A549 (cell line): ENCODE measurements around the gene CDCP1. TPM values are rescaled to one million over a fixed set of nuclear protein-coding genes. Genes with fewer than 3 reads are reported as not detected.

Experiments
- ATAC-seq, 2 experiments: fragments of 200-7000 bp in 1 of 2; fragments of >200 bp in 1 of 2; cut with Nextera tagmentation in 1 of 2; cut with Tn5 transposase in 1 of 2; 3 replicates each; pipeline versions ENCODE4 v1.8.0 to v1.9.1; 2018 to 2020; ENCODE audit warnings: mild to moderate bottlenecking in 1 of 2, moderate library complexity in 1 of 2
- CTCF ChIA-PET: fragments of 300-600 bp; sonication (Branson Sonifier 250); formaldehyde crosslinking; extraction: SDS; loops from one replicate; lab custom pipeline; 2021; ENCODE audit warnings: antibody characterized with exemption, inconsistent platforms; lab: Yijun Ruan, JAX
- POLR2A ChIA-PET: fragments of 350-600 bp; formaldehyde crosslinking; extraction: SDS; loops from one replicate; lab custom pipeline; 2021; ENCODE audit warnings: antibody characterized with exemption, inconsistent platforms; lab: Yijun Ruan, JAX
- DNase-seq, 2 experiments: peaks; one replicate each; pipeline versions ENCODE4 v3.0.0 to v3.0.0-alpha.2; 2011 to 2016; ENCODE audit warnings: low read depth in 1 of 2, low spot score in 1 of 2
- FAIRE-seq: peaks from 2 replicates; lab custom pipeline; 2011; peaks lifted over from hg19 to GRCh38; lab: Jason Lieb, UNC
- H3K27ac ChIP-seq, 2 experiments: fragments of >200 bp; sonication (Bioruptor Twin); formaldehyde crosslinking; 3 replicates each; pipeline ENCODE4 v1.5.1; 2016 to 2017
- H3K4me1 ChIP-seq: fragments of >200 bp; sonication (Bioruptor Twin); formaldehyde crosslinking; 3 replicates; pipeline ENCODE4 v1.6.1; 2016
- H3K4me2 ChIP-seq: fragments of >200 bp; sonication (Bioruptor Twin); formaldehyde crosslinking; 3 replicates; pipeline ENCODE4 v1.6.1; 2016
- H3K4me3 ChIP-seq: fragments of >200 bp; sonication (Bioruptor Twin); formaldehyde crosslinking; 3 replicates; pipeline ENCODE4 v1.5.1; 2016
- H3K9me3 ChIP-seq: fragments of >200 bp; sonication (Bioruptor Twin); formaldehyde crosslinking; 3 replicates; pipeline ENCODE4 v1.6.1; 2016
- ATOH8 ChIP-seq: fragments of 250-450 bp; sonication (Bioruptor Pico); IDR thresholded peaks from 2 replicates; pipeline ENCODE4 v1.5.0; 2020; ENCODE audit warnings: low read depth, mild to moderate bottlenecking, moderate library complexity
- BHLHE40 ChIP-seq: IDR thresholded peaks from 2 replicates; pipeline ENCODE4 v1.6.1; 2012; ENCODE audit warnings: low read depth, low read length, inconsistent platforms
- CHD2 ChIP-seq: fragments of 150-350 bp; IDR thresholded peaks from 2 replicates; pipeline ENCODE4 v1.6.1; 2014; ENCODE audit warnings: low read length; ENCODE audit not compliant: partially characterized antibody
- CTCF ChIP-seq: fragments of >200 bp; sonication (Bioruptor Twin); formaldehyde crosslinking; IDR thresholded peaks from 3 replicates; pipeline ENCODE4 v1.5.1; 2016
- FOSL2 ChIP-seq, 2 experiments: fragments of 450-650 bp in 1 of 2; fragments of >200 bp in 1 of 2; sonication (Bioruptor Twin) in 1 of 2; formaldehyde crosslinking; IDR thresholded peaks; 2 replicates each; pipeline versions ENCODE4 v1.5.0 to v1.6.1; 2016 to 2020; ENCODE audit warnings: mild to moderate bottlenecking in 1 of 2, moderate library complexity in 1 of 2
- FOXS1 ChIP-seq: fragments of 250-450 bp; sonication (Bioruptor Pico); IDR thresholded peaks from 2 replicates; pipeline ENCODE4 v1.5.0; 2020; ENCODE audit warnings: mild to moderate bottlenecking, moderate library complexity
- GATA3 ChIP-seq: IDR thresholded peaks from 2 replicates; pipeline ENCODE4 v1.6.1; 2012; ENCODE audit warnings: borderline replicate concordance
- HES2 ChIP-seq: fragments of >200 bp; sonication (Bioruptor Twin); formaldehyde crosslinking; IDR thresholded peaks from 2 replicates; pipeline ENCODE4 v1.6.1; 2016
- HMGXB4 ChIP-seq: fragments of 250-450 bp; sonication (Bioruptor Pico); IDR thresholded peaks from 2 replicates; pipeline ENCODE4 v1.5.0; 2021; ENCODE audit warnings: mild to moderate bottlenecking, moderate library complexity, borderline replicate concordance
- MAZ ChIP-seq: fragments of 150-350 bp; IDR thresholded peaks from 2 replicates; pipeline ENCODE4 v1.6.1; 2014; ENCODE audit warnings: antibody characterized with exemption, low read depth, low read length, borderline replicate concordance
- NFE2L2 ChIP-seq: fragments of 150-350 bp; conservative IDR thresholded peaks from 2 replicates; pipeline ENCODE4 v1.6.1; 2014; ENCODE audit warnings: low read length
- NR3C1 ChIP-seq: fragments of >200 bp; sonication (Bioruptor Twin); formaldehyde crosslinking; IDR thresholded peaks from 3 replicates; pipeline ENCODE4 v1.6.1; 2017
- PBX3 ChIP-seq: IDR thresholded peaks from 2 replicates; pipeline ENCODE4 v1.6.1; 2012
- POLR2A ChIP-seq: IDR thresholded peaks from 2 replicates; pipeline ENCODE4 v1.6.1; 2012; ENCODE audit warnings: mild to moderate bottlenecking, low read length
- POLR2AphosphoS2 ChIP-seq: conservative IDR thresholded peaks from 2 replicates; pipeline ENCODE4 v1.6.1; 2012; ENCODE audit warnings: low read length, improper control_type of control experiment, inconsistent platforms
- RARB ChIP-seq: fragments of 250-450 bp; sonication (Bioruptor Pico); IDR thresholded peaks from 2 replicates; pipeline ENCODE4 v1.8.0; 2021; ENCODE audit warnings: mild to moderate bottlenecking, moderate library complexity
- REST ChIP-seq: fragments of 200-600 bp; sonication (generic); IDR thresholded peaks from 2 replicates; pipeline ENCODE4 v1.6.1; 2016; ENCODE audit warnings: antibody characterized with exemption, mild to moderate bottlenecking, moderate library complexity
- RFX5 ChIP-seq: fragments of 450-650 bp; IDR thresholded peaks from 2 replicates; pipeline ENCODE4 v1.7.1; 2014; ENCODE audit warnings: antibody characterized with exemption, mild to moderate bottlenecking, moderate library complexity
- TP53 ChIP-seq: fragments of 250-450 bp; sonication (Bioruptor Pico); IDR thresholded peaks from 2 replicates; pipeline ENCODE4 v1.5.0; 2021; ENCODE audit warnings: mild to moderate bottlenecking, moderate library complexity
- USF2 ChIP-seq: fragments of 450-650 bp; IDR thresholded peaks from 2 replicates; pipeline ENCODE4 v1.6.1; 2014; ENCODE audit warnings: antibody characterized with exemption
- ZNF302 ChIP-seq: fragments of 250-450 bp; sonication (Bioruptor Pico); IDR thresholded peaks from 2 replicates; pipeline ENCODE4 v1.9.0; 2021; ENCODE audit warnings: inconsistent platforms, mild to moderate bottlenecking, moderate library complexity
- WGBS: methylation state at CpG from one replicate; pipeline ENCODE4 v1.1.6; 2017; ENCODE audit errors: missing lambda C conversion rate; 5-methylcytosine and 5-hydroxymethylcytosine counted together
- polyA plus RNA-seq, 4 experiments: library from polyadenylated mRNA; depleted of rRNA in 3 of 4; stranded (reverse); fragments of >200 nt; fragmentation: RNase III in 1 of 4; extraction: RNeasy Plus Mini Kit Qiagen cat#74134 plus additional on column Dnase treatment in 1 of 4; gene quantifications; 2 replicates in 3 of 4; 3 replicates in 1 of 4; pipeline ENCODE4 v1.2.3, GENCODE V29; 2011 to 2017

Gene CDCP1
- polyA plus RNA-seq, 2 of the 4 experiments (the other 2 are of a cell fraction), result 3.0 to 9.9 TPM

- Histone ChIP-seq H3K27ac (no peak overlapping the region), H3K4me1 (no peaks in the 10 kb centered on the region), H3K4me2 (no peak overlapping the region), H3K9me3 (no peaks in the 10 kb centered on the region), H3K4me3 (no peak overlapping the region)
- no peak for ATAC-seq
- 59% methylated on average over 2 of the region's 2 CpGs for WGBS
- TF ChIP-seq HMGXB4 (CRISPR knock-in tag) (no peak), FOXS1 (CRISPR knock-in tag) (no peak), RFX5 (no peak), ZNF302 (CRISPR knock-in tag) (no peak), ATOH8 (CRISPR knock-in tag) (no peak), POLR2AphosphoS2 (no peak)
- CTCF ChIA-PET, result interaction anchor here (0.6 to 1.3 kb wide), 6 partner anchors 11 to 1049 kb away, joined by 3 to 4 read pairs (median 3); no protein-coding TSS in a partner anchor
- DNase-seq, result no peak
- FAIRE-seq, result no peak
- POLR2A ChIA-PET, result no interaction called here
Measured at GRCh38 chr3:45081506-45082141, 64.6 kb downstream of the CDCP1 start.

- DNase-seq (no peak), FAIRE-seq (no peak), ATAC-seq (no peak)
- Histone ChIP-seq H3K27ac (no peak overlapping the region), H3K4me2 (no peak overlapping the region), H3K4me3 (no peak overlapping the region), H3K4me1 (no peaks in the 10 kb centered on the region), H3K9me3 (no peaks in the 10 kb centered on the region)
- CTCF ChIA-PET, result interaction anchor here (0.6 to 1.3 kb wide), 2 partner anchors 39 to 1048 kb away, joined by 3 to 4 read pairs; no protein-coding TSS in a partner anchor
- no peak for TF ChIP-seq CTCF
- no peak for TF ChIP-seq CHD2
- no peak for TF ChIP-seq RARB (CRISPR knock-in tag)
- TF ChIP-seq MAZ, result no peak
- no peak for TF ChIP-seq PBX3
- no peak for TF ChIP-seq HES2
- no peak for TF ChIP-seq GATA3
- TF ChIP-seq REST, result no peak
- no peak for TF ChIP-seq NR3C1
- TF ChIP-seq POLR2A, result no peak
- TF ChIP-seq BHLHE40, result no peak
- TF ChIP-seq FOXS1 (CRISPR knock-in tag), result no peak
- TF ChIP-seq TP53 (CRISPR knock-in tag), result no peak
- no peak for TF ChIP-seq USF2
- TF ChIP-seq FOSL2 (IDR thresholded peaks at IDR 0.05), result no peak
- no peak for TF ChIP-seq FOSL2 (CRISPR knock-in tag; IDR thresholded peaks at IDR 0.05)
- TF ChIP-seq HMGXB4 (CRISPR knock-in tag), result no peak
- TF ChIP-seq NFE2L2, result no peak
- WGBS, result 85% methylated on average over 1 of the region's 1 CpG
- POLR2A ChIA-PET, result no interaction called here
Measured at GRCh38 chr3:45080824-45081223, 65.4 kb downstream of the CDCP1 start.
